WI38 (cell line): Measurements from ENCODE around the gene RAB17.
A peak's percentile ranks its signal among the peaks of the same experiment; 100 is the strongest.

ENCODE experiments used
- H3K4me3 ChIP-seq: 2 replicates; pipeline ENCODE4 v1.5.1; 2011; ENCODE audit warnings: low read depth, mild to moderate bottlenecking, control low read depth, low read length
- TF ChIP-seq, protein P1 (sequence below): IDR thresholded peaks from 2 replicates; pipeline ENCODE4 v1.5.1; 2012; ENCODE audit warnings: low read depth, mild to moderate bottlenecking, control low read depth, low read length

RAB17 gene

DNA sequence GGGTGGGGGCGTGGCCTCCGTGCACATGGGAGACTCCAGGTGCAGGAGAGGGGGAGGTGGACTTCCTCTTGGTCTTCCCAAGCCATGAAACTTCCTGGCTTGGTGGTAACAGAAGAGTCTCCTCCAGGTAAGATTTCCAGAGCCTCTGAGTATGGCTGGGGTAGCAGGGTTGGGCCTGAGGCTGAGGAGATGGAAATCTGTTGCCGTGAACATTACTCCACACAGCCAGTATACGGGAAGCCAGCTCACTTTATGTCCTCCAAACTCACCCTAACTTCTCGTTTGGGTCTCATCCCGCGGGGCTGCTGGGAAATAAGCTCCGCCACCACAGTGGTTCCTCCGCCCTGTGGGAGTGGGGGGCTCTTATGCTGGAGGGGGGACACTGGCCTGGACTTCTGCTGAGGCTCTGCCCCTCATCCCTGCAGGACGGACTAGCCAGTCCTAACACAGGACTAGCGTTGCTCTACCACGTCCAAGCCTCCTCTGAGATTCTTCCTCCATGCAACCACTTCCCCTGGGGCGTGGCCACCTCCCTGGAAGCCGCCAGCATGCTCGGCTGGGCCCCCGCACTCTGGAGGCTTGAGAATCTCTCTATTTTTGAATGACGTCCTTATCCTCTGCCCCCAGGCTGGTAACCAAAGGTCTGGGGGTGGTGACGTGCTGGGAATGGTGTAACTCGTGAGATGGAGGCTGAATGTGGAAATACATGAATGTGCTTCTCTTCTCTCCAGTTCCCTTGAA lies 777 bp upstream of the RAB17 start:
- no peak overlapping the region for H3K4me3 ChIP-seq
- TF ChIP-seq, protein P1, sequence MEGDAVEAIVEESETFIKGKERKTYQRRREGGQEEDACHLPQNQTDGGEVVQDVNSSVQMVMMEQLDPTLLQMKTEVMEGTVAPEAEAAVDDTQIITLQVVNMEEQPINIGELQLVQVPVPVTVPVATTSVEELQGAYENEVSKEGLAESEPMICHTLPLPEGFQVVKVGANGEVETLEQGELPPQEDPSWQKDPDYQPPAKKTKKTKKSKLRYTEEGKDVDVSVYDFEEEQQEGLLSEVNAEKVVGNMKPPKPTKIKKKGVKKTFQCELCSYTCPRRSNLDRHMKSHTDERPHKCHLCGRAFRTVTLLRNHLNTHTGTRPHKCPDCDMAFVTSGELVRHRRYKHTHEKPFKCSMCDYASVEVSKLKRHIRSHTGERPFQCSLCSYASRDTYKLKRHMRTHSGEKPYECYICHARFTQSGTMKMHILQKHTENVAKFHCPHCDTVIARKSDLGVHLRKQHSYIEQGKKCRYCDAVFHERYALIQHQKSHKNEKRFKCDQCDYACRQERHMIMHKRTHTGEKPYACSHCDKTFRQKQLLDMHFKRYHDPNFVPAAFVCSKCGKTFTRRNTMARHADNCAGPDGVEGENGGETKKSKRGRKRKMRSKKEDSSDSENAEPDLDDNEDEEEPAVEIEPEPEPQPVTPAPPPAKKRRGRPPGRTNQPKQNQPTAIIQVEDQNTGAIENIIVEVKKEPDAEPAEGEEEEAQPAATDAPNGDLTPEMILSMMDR: no peak

DNA sequence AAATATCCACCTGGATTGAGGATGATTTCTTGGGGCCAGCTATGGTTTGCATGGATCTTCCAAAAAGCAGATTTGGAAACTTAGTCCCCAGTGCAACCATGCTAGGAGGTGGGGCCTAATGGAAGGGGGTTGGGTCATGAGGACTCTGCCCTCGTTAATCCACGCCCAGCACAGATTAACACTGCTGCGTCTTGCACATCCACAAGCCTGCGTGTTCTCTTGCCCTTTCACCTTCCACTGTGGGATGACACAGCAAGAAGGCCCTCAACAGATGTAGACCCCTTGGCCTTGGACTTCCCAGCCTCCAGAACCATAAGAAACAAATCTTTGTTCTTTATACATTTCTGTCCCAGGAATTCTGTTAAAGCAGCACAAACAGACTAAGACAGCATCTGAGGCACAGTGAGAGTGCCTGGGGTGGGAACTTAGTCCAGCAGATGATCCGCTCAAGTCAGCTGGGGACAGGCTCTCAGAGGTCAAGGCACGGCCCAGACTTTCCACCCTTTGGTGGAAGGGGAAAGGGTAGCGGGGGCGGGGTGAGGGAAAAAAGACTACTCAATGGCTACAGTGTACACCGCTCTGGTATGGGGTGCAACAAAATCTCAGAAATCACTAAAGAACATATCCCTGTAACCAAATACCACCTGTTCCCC lies 2.4 kb downstream of the RAB17 start:
- no peak overlapping the region for H3K4me3 ChIP-seq

DNA sequence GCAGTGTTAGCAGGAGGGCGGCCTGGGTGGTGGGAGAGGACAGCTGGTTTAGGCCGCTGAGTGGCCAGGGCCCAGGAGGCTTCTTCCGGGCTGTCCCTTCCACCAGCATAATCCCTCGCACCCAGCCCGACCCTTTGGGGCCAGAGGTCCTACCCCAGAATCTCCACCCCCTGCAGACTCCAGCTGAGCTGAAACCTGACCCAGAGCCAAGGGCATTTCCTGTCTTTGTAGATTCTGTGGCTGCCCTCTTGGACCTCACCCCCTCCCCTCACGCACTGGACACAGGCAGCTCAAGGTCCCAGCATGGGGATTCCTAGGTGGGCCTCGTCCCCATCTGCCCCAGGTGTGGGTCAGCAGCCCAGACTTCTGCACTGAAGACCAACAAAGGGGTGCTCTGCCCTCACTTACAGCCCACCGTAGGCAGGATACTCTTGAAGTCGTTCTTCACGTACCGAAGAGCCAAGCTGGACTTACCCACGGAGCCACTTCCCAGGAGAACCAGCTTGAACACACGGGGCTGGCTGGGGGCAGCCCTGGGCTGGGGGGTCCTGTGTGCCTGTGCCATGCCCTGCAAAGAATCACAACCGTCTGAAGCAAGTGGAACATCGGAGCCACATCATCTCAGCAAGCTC lies 4.8 kb downstream of the RAB17 start:
- no peak overlapping the region for H3K4me3 ChIP-seq
- TF ChIP-seq, protein P1: no peak

More for the DNA sequence above, 2.4 kb downstream of the RAB17 start:
- TF ChIP-seq, protein P1: no peak

DNA sequence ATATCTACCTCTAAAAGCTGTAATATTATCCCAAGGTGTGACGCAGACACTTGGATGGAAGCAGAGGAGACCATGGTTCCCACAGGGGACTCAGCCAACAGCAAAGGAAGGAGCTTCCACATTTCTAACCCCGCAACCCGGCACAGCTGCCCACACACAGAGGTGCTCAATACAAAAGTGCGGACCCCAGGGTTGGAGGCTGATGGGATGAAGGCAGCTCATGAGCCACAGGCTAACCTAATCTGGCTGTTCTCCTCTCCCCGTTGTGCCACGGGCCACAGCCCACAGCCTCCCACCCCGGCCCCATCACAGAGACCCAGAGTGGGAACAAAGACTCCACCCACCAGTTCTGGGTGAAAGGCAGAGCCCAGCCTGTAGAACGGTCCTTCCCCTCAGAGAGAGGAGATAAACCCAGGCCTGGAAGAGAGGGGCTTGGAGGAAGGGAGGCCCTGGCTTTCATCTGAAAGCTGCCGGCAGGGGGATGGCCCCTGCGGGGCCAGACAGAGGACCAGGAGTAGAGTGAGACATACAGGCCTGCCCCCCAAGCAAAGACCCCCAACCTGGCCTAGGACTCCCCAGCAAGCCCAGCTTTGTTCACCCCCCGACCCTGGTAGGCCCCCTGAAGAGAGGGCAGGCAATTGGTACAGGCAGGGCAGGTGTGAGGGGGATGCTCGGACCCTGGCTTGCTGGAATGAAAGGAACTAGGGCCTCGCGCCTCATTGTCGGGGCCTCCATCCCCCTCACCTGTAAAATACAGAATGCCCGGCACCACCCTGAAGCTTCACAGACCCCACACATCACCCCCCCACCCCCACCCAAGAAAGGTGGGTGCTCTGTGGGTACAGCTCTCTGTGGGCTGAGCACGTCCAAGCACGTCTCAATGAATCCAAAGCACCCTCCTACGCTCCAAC lies 6.9 kb downstream of the RAB17 start:
- no peak overlapping the region for H3K4me3 ChIP-seq
- TF ChIP-seq, protein P1: no peak

DNA sequence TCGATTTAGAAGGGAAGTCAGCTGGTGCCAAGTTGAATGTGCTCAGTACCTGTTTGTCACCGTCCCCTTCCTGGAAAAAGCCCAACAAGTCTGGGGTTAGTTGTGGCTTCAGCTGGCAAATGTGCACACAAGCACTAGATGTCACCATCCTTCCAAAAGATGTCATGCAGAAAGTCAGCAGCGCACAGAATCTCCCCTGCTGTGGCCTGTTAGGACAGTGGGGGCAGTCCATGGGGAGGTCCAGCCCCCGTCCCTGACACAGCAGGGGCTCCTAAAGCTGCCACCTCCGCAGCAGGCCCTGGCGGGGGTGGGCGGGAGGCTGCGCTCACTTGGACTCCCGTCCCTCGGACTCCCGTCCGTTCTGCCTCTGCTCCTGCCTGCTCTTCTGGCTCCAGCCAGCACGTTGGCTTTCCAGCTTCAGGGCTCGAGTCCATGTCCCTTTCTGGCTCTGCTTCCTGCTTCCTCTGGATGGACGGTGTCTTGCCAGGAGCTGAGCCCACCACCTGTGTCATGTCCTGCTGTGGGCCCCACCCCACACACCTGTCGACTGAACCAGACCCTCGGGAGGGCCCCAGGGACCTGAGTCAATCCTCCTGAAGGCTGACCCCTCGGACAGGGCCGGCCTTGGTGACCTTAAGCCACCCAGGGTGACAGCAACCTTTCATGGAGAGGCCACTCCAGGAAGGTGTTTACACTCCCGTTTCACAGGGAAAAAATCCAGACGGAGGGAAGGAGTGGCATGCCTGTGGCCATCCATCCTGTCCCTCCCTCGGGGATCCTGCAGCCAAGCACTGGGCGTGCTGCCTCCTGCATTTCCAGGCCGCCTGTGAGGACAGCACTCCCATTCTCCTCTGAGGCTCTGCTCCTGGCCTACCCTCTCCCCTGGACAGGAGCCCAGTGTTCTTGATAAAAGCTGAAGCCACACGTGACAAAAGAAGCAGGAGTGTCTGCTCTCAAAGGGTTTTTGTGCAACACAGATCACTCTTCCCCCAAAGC lies 8.5 kb downstream of the RAB17 start:
- TF ChIP-seq, protein P1: peak; percentile 41; the same call in 1 of the 2 replicates
- H3K4me3 ChIP-seq: 0 out of 2 replicates have a peak overlapping the region, but pooled peaks have one; percentile 1

DNA sequence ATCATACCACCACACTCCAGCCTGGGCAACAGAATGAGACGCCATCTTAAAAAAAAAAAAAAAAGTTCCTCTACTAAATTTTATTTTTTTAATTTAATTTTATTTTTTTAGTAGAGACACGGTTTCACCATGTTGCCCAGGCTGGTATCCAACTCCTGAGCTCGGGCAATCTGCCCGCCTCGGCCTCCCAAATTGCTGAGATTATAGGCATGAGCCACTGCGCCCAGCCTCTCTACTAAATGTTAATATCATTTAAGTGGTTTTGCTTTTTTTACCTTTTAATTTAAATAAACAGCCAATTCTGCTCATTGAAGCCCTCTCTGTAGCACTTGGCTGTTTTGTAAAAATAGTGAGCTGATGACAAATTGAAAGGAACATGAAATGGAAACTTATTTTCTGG lies 9.2 kb downstream of the RAB17 start:
- TF ChIP-seq, protein P1: no peak
- no peak overlapping the region for H3K4me3 ChIP-seq
